ENCODE results near the gene CD55. TPM values are rescaled to one million over a fixed set of nuclear protein-coding genes. Genes with fewer than 3 reads are reported as not detected.

CD55 gene
- total RNA-seq, 2 experiments from 2014 or later = 40.4 to 42.3 TPM

DNA sequence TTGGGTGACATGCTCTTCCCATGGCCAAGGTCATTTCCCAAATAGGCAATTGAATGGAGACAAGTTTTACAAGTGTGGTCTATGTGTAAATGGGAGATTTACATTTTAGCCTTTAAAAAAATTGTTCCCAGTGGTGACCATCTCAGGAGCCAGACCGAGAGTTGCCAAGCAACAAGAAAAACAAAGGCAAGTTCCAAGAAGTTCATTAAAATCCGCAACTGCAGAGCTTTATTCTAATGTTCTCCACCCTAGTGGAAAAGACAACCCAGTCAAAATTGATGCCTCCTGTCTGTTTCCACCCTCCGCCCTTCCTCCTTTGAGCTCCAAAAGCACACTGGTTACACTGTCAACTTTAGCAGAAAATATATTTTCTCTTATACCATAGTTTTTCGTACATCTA, 33.2 kb upstream of the CD55 start:
- H3K4me1 Mint-ChIP-seq (ENCODE audit: low read depth) = peaks cover 6% of the 10 kb centered on the region
- H3K27me3 Mint-ChIP-seq = no peaks in the 10 kb centered on the region
- DNase-seq = no peak
- H3K27ac Mint-ChIP-seq = no peak overlapping the region
- no peak overlapping the region for H3K4me3 Mint-ChIP-seq
- CTCF ChIA-PET = no interaction called here
- peaks cover 6% of the 10 kb centered on the region for H3K36me3 Mint-ChIP-seq
- H3K9me3 Mint-ChIP-seq = peaks cover 19% of the 10 kb centered on the region
- intact Hi-C loops (cut with micrococcal nuclease) = no loop called here
- POLR2A ChIA-PET = no interaction called here

DNA sequence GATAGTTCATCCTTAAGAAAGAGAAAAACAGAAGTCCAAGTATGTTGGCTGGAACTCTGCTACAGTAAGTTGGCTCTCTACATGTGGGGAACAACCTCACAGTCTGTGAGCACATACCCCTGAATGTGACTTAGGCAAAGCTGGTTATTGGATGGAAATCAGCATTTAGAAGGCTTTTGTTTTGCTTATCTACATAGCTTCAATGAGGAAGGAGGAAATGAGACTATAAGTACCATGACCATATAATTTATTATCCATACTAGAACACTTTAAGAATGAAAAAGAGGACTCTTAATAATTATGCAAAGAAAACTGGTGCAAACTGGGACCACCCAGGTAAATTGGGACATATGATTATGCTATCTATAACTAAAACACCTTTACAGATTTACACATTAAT, 31.7 kb upstream of the CD55 start:
- intact Hi-C loops (cut with micrococcal nuclease) = no loop called here
- no peak overlapping the region for H3K4me3 Mint-ChIP-seq
- H3K27ac Mint-ChIP-seq = no peak overlapping the region
- CTCF ChIA-PET = no interaction called here
- H3K27me3 Mint-ChIP-seq = no peaks in the 10 kb centered on the region
- POLR2A ChIA-PET = no interaction called here
- peaks cover 19% of the 10 kb centered on the region for H3K9me3 Mint-ChIP-seq
- no peaks in the 10 kb centered on the region for H3K4me1 Mint-ChIP-seq (ENCODE audit: low read depth)
- no peak for DNase-seq
- peaks cover 6% of the 10 kb centered on the region for H3K36me3 Mint-ChIP-seq

- ChIA-PET CTCF (no interaction called here), POLR2A (no interaction called here)
- Mint-ChIP-seq H3K9me3 (peaks cover 19% of the 10 kb centered on the region), H3K4me3 (no peak overlapping the region), H3K4me1 (ENCODE audit: low read depth) (no peaks in the 10 kb centered on the region), H3K27ac (no peak overlapping the region), H3K27me3 (no peaks in the 10 kb centered on the region), H3K36me3 (peaks cover 6% of the 10 kb centered on the region)
- intact Hi-C loops (cut with micrococcal nuclease) = no loop called here
- no peak for DNase-seq
These were observed 29.8 kb upstream of the CD55 start for GRCh38 chr1:207291723-207292122.

GRCh38 chr1:207298186-207298585, 23.3 kb upstream of the CD55 start:
- Mint-ChIP-seq H3K4me1 (ENCODE audit: low read depth) (peaks cover 6% of the 10 kb centered on the region), H3K9me3 (no peaks in the 10 kb centered on the region), H3K27ac (no peak overlapping the region), H3K27me3 (no peaks in the 10 kb centered on the region), H3K4me3 (no peak overlapping the region), H3K36me3 (no peaks in the 10 kb centered on the region)
- intact Hi-C loops (cut with micrococcal nuclease) = no loop called here
- CTCF ChIA-PET = no interaction called here
- DNase-seq = no peak
- POLR2A ChIA-PET = no interaction called here

- DNase-seq = no peak
- intact Hi-C loops (cut with micrococcal nuclease) = no loop called here
- Mint-ChIP-seq H3K27me3 (peaks cover 2% of the 10 kb centered on the region), H3K4me1 (ENCODE audit: low read depth) (peaks cover 6% of the 10 kb centered on the region), H3K27ac (no peak overlapping the region), H3K36me3 (peaks cover 1% of the 10 kb centered on the region), H3K4me3 (no peak overlapping the region), H3K9me3 (peaks cover 4% of the 10 kb centered on the region)
- CTCF ChIA-PET = no interaction called here
- POLR2A ChIA-PET = no interaction called here
These were observed 22.7 kb upstream of the CD55 start for GRCh38 chr1:207298636-207299398.

GRCh38 chr1:207300970-207301369, 20.5 kb upstream of the CD55 start:
- POLR2A ChIA-PET = no interaction called here
- no peak for DNase-seq
- intact Hi-C loops (cut with micrococcal nuclease) = no loop called here
- H3K27ac Mint-ChIP-seq = no peak overlapping the region
- CTCF ChIA-PET = interaction anchor here (0.6 kb wide), 2 partner anchors 27 to 29 kb away, joined by 3 read pairs; no protein-coding TSS in a partner anchor
- H3K27me3 Mint-ChIP-seq = peaks cover 2% of the 10 kb centered on the region
- H3K4me1 Mint-ChIP-seq (ENCODE audit: low read depth) = peaks cover 6% of the 10 kb centered on the region
- peaks cover 4% of the 10 kb centered on the region for H3K9me3 Mint-ChIP-seq
- H3K36me3 Mint-ChIP-seq = peaks cover 1% of the 10 kb centered on the region
- H3K4me3 Mint-ChIP-seq = no peak overlapping the region

DNA sequence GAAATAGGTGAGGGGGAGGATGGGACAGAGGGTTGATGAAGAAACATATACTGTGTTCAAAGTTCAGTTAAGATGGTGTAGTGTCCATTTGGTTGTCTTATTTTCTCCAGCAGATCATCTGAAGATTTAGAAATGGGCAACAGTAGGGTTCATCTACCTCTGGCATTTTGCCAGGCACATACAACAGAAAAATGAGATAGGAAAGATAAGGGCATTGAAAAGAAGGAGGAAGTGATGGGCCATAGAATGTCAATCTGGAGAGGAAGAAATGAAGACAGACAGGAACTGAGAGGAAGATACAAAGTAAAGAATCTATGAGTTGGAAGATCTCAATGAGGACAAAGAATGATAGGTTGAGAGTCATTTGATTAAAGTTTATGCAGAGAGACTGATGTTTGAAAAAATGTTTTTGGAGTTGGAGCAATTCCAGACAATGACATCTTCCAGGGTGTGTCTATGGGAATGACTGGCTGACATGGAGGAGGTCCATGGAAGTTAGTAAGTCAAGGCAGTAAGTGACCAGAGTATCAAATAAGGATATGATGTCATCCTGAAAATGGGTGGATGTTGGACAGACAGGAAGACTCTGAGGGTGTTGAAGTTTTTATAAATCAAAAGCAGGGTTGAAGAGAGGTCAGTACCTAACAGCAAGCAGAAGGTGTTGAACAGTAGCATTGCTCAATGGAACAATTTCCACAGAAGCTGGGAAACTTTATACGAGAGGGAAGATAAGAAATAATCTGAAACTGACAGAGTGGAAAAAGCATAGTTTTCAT, 18.7 kb upstream of the CD55 start:
- no peak for DNase-seq
- no peak overlapping the region for H3K4me3 Mint-ChIP-seq
- CTCF ChIA-PET = no interaction called here
- no peak overlapping the region for H3K27ac Mint-ChIP-seq
- peaks cover 2% of the 10 kb centered on the region for H3K27me3 Mint-ChIP-seq
- intact Hi-C loops (cut with micrococcal nuclease) = no loop called here
- peaks cover 1% of the 10 kb centered on the region for H3K36me3 Mint-ChIP-seq
- H3K4me1 Mint-ChIP-seq (ENCODE audit: low read depth) = peaks cover 6% of the 10 kb centered on the region
- peaks cover 4% of the 10 kb centered on the region for H3K9me3 Mint-ChIP-seq
- POLR2A ChIA-PET = no interaction called here

- H3K36me3 Mint-ChIP-seq = peaks cover 1% of the 10 kb centered on the region
- DNase-seq = no peak
- no peak overlapping the region for H3K4me3 Mint-ChIP-seq
- POLR2A ChIA-PET = no interaction called here
- peaks cover 2% of the 10 kb centered on the region for H3K27me3 Mint-ChIP-seq
- no peak overlapping the region for H3K27ac Mint-ChIP-seq
- H3K9me3 Mint-ChIP-seq = peaks cover 4% of the 10 kb centered on the region
- intact Hi-C loops (cut with micrococcal nuclease) = no loop called here
- CTCF ChIA-PET = no interaction called here
- H3K4me1 Mint-ChIP-seq (ENCODE audit: low read depth) = peaks cover 20% of the 10 kb centered on the region
These were observed 16.6 kb upstream of the CD55 start for GRCh38 chr1:207304710-207305488.

DNA sequence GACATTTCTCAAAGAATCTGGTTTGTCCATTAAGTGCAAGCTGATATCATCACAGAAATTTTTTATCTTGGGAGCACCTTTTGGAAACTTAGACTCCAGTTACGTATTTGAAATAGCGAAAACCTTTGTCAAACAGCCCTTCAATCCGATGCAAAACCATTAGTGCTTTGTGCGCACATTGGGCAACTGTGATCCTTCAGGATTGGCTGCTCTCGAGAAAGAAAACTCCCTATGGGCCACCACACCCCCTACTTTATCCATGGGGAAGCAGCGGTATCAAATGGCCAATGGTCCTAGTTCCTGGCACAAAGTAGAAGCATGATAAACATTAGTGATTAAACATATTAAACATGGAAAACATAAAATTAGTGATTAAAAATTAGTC, 16.0 kb upstream of the CD55 start:
- Mint-ChIP-seq H3K27ac (no peak overlapping the region), H3K4me1 (ENCODE audit: low read depth) (peaks cover 23% of the 10 kb centered on the region), H3K9me3 (peaks cover 4% of the 10 kb centered on the region), H3K4me3 (no peak overlapping the region), H3K27me3 (peaks cover 2% of the 10 kb centered on the region), H3K36me3 (peaks cover 1% of the 10 kb centered on the region)
- ChIA-PET POLR2A (no interaction called here), CTCF (no interaction called here)
- intact Hi-C loops (cut with micrococcal nuclease) = no loop called here
- no peak for DNase-seq

GRCh38 chr1:207306023-207306422, 15.5 kb upstream of the CD55 start:
- intact Hi-C loops (cut with micrococcal nuclease) = no loop called here
- ChIA-PET POLR2A (no interaction called here), CTCF (no interaction called here)
- peaks cover 4% of the 10 kb centered on the region for H3K9me3 Mint-ChIP-seq
- H3K36me3 Mint-ChIP-seq = peaks cover 1% of the 10 kb centered on the region
- peaks cover 23% of the 10 kb centered on the region for H3K4me1 Mint-ChIP-seq (ENCODE audit: low read depth)
- peaks cover 2% of the 10 kb centered on the region for H3K27me3 Mint-ChIP-seq
- no peak for DNase-seq
- H3K4me3 Mint-ChIP-seq = no peak overlapping the region
- no peak overlapping the region for H3K27ac Mint-ChIP-seq

DNA sequence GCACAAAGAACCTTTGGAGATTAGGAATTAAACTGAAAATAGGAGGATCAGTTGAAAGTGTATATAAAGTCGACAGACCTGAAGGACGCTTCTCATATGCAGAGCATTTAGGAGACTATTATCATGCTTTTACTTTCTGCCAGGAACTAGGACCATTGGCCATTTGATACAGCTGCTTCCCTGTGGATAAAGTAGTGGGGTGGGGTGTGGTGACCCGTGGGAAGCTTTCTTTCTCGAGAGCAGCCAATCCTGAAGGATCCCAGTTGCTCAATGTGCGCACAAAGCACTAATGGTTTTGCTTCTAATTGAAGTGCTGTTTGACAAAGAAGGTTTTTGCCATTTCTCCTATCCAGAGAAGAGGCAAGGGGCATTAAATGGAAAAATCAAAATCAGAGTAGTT, 14.9 kb upstream of the CD55 start:
- ChIA-PET CTCF (no interaction called here), POLR2A (no interaction called here)
- no peak for DNase-seq
- H3K4me1 Mint-ChIP-seq (ENCODE audit: low read depth) = peaks cover 23% of the 10 kb centered on the region
- H3K4me3 Mint-ChIP-seq = no peak overlapping the region
- H3K9me3 Mint-ChIP-seq = peaks cover 4% of the 10 kb centered on the region
- H3K27me3 Mint-ChIP-seq = peaks cover 2% of the 10 kb centered on the region
- peaks cover 1% of the 10 kb centered on the region for H3K36me3 Mint-ChIP-seq
- intact Hi-C loops (cut with micrococcal nuclease) = no loop called here
- no peak overlapping the region for H3K27ac Mint-ChIP-seq

- intact Hi-C loops (cut with micrococcal nuclease) = no loop called here
- ChIA-PET CTCF (no interaction called here), POLR2A (no interaction called here)
- DNase-seq = no peak
- peaks cover under 1% of the 10 kb centered on the region for H3K9me3 Mint-ChIP-seq
- H3K27me3 Mint-ChIP-seq = no peaks in the 10 kb centered on the region
- H3K27ac Mint-ChIP-seq = no peak overlapping the region
- peaks cover under 1% of the 10 kb centered on the region for H3K36me3 Mint-ChIP-seq
- no peak overlapping the region for H3K4me3 Mint-ChIP-seq
- peaks cover 17% of the 10 kb centered on the region for H3K4me1 Mint-ChIP-seq (ENCODE audit: low read depth)
These were observed 12.9 kb upstream of the CD55 start for GRCh38 chr1:207308451-207309190.

Measured in activated CD4-positive, alpha-beta memory T cell treated with anti-CD3 and anti-CD28 coated beads for 36 hours (primary cell).